ENCODE results near the gene RFX4. TPM values are rescaled to one million over a fixed set of nuclear protein-coding genes. Genes with fewer than 3 reads are reported as not detected.

Gene RFX4
- total RNA-seq, 4 donors from 2014 or later: not detected

DNA sequence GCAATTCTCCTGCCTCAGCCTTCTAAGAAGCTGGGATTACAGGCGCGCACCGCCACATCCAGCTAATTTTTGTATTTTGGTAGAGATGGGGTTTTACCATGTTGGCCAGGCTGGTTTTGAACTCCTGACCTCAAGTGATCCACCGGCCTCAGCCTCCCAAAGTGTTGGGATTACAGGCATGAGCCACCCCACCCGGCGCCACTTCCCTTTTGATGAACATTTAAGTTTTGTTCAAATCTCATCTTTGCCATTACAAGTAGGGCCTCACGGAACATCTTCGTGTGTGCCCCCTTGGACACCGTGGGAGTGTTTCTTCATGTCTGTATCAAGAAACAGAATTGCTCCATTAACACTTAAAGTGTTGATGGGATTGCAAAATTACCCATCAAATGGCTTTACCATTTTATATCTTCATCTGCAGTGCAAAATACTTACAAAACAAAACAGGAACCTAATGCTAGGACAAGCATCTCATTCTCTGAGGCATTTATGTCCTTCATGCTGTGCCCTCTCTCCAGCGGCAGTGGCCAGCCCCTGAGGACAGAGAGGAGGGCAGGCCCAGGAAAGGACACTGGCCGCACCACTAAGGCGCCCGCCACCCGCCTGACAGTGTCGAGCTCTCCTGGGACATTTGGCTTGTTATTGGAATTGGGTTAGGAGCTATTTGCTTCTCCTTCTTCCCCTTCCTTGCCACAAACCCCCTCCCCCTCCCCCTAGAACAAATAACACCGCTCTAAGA lies 61.7 kb downstream of the RFX4 start:
- Histone ChIP-seq H3K27me3 (no peaks in the 10 kb centered on the region), H3K9me3 (no peaks in the 10 kb centered on the region), H3K4me3 (peak overlapping the region in 3 of 4 donors; percentile 20 to 29 (median 21)), H3K36me3 (no peaks in the 10 kb centered on the region), H3K27ac (peak overlapping the region in 2 of 4 donors; percentile 7 to 9), H3K4me1 (peaks cover 7 to 11% of the 10 kb centered on the region in 2 donors)
- in situ Hi-C loops (cut with MboI; ENCODE audit: low sequenced_read_pairs in 4 of 4) (no loop called here), intact Hi-C loops (cut with DNase I; ENCODE audit: low total_unique reads) (no loop called here)
- no peak for TF ChIP-seq POLR2A (IDR thresholded peaks at IDR 0.05)
- TF ChIP-seq, protein P1, sequence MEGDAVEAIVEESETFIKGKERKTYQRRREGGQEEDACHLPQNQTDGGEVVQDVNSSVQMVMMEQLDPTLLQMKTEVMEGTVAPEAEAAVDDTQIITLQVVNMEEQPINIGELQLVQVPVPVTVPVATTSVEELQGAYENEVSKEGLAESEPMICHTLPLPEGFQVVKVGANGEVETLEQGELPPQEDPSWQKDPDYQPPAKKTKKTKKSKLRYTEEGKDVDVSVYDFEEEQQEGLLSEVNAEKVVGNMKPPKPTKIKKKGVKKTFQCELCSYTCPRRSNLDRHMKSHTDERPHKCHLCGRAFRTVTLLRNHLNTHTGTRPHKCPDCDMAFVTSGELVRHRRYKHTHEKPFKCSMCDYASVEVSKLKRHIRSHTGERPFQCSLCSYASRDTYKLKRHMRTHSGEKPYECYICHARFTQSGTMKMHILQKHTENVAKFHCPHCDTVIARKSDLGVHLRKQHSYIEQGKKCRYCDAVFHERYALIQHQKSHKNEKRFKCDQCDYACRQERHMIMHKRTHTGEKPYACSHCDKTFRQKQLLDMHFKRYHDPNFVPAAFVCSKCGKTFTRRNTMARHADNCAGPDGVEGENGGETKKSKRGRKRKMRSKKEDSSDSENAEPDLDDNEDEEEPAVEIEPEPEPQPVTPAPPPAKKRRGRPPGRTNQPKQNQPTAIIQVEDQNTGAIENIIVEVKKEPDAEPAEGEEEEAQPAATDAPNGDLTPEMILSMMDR (IDR thresholded peaks at IDR 0.05 in 4 of 5, conservative IDR thresholded peaks at IDR 0.05 in 1 of 5): no peak
- peak; percentile 24 for ATAC-seq
- DNase-seq: no peak

DNA sequence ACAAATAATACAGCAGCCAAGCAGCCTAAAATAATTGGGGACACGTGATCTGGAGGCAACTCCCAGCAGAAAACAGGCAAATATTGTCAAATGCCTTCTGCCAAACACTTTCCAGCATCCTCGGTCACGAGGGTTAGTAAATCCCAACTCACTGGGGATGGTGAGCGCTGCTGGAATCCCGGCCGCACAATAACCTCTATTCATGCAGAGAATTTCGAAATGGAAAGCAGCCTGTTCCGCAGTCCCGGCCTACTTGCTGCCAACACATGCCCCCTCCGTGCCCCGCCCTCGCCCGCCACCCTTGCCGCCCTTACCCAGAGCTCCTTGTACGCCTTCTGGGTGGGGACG lies 62.2 kb downstream of the RFX4 start:
- intact Hi-C loops (cut with DNase I; ENCODE audit: low total_unique reads): no loop called here
- Histone ChIP-seq H3K4me3 (peak overlapping the region in 3 of 4 donors; percentile 20 to 29 (median 21)), H3K27ac (peak overlapping the region in 2 of 4 donors; percentile 7 to 9), H3K4me1 (peaks cover 7 to 11% of the 10 kb centered on the region in 2 donors), H3K27me3 (no peaks in the 10 kb centered on the region), H3K36me3 (no peaks in the 10 kb centered on the region), H3K9me3 (no peaks in the 10 kb centered on the region)
- ATAC-seq (peak; percentile 46 to 74), DNase-seq (peak; percentile 33 to 41)
- no peak for TF ChIP-seq POLR2A (IDR thresholded peaks at IDR 0.05)
- TF ChIP-seq, protein P1 (IDR thresholded peaks at IDR 0.05 in 4 of 5, conservative IDR thresholded peaks at IDR 0.05 in 1 of 5): no peak
- in situ Hi-C loops (cut with MboI; ENCODE audit: low sequenced_read_pairs in 4 of 4): no loop called here

DNA sequence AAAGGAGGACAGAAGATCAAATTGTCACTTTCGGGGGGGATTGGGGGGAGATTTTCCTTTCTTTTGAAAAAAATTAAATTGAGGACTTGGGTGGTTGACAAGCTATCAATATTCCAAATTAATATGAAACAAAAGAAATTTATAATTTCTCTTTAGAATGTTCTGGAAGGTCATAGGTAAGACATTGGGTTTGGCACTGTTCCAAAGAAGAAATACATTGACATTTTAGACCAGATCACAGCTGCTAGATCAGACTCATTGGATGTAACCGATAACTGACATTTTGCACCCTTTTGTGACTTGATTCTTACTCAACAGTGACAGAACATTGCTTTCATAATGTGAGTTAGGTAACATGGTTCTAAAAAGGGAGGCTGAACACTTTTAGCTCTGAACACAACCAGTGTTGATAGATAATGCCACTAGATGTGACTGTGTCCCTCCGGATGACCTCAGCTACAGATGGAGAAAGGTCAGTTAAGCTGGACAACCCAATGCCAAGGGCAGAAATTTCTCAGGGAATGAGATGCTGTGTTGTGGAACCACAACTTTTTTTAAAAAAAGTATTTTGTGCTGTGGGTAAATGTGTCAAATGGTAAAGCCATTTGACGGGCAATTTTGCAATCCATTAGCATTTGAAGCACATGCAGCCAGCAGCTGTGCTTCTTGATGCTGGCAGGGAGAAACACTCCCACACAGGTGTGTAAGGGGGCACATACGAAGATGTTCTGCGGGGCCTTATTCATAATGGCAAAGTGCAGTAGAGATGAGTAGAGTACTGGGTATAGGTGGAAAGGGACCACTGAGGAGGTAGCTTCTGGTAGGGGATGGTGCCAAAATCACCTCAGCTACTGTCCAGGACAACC lies 62.9 kb downstream of the RFX4 start:
- peaks cover 7 to 8% of the 10 kb centered on the region in 2 donors for H3K4me1 ChIP-seq
- DNase-seq: no peak
- peak; percentile 49 to 56 for ATAC-seq
- H3K9me3 ChIP-seq: no peaks in the 10 kb centered on the region
- no peak for TF ChIP-seq POLR2A (IDR thresholded peaks at IDR 0.05)
- TF ChIP-seq, protein P1 (IDR thresholded peaks at IDR 0.05 in 4 of 5, conservative IDR thresholded peaks at IDR 0.05 in 1 of 5): no peak
- intact Hi-C loops (cut with DNase I; ENCODE audit: low total_unique reads) (no loop called here), in situ Hi-C loops (cut with MboI; ENCODE audit: low sequenced_read_pairs in 4 of 4) (no loop called here)
- H3K27ac ChIP-seq: peak overlapping the region in 2 of 4 donors; percentile 7 to 9
- H3K27me3 ChIP-seq: no peaks in the 10 kb centered on the region
- no peaks in the 10 kb centered on the region for H3K36me3 ChIP-seq
- peak overlapping the region in 3 of 4 donors; percentile 20 to 29 (median 21) for H3K4me3 ChIP-seq

DNA sequence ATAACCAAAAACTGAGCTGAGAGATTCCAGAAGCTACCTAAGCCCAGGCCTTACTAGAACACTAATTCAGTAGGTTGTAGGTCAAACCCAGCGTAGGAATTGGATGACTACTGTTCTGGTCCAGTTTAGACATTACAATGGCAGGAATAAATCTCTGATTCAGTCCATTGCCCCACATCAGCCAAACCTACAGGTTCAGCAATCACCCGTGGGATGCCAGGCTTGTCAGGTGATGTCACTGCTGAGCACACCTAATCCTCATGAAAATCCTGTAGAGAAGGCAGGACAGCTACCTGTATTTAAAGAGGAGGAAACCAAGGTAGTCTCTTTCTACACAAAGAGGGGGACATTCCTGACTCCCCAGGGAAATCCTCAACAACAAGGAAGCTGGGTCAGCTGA lies 63.7 kb downstream of the RFX4 start:
- in situ Hi-C loops (cut with MboI; ENCODE audit: low sequenced_read_pairs in 4 of 4) (no loop called here), intact Hi-C loops (cut with DNase I; ENCODE audit: low total_unique reads) (no loop called here)
- H3K27ac ChIP-seq: no peak overlapping the region
- no peak overlapping the region for H3K4me3 ChIP-seq
- no peaks in the 10 kb centered on the region for H3K36me3 ChIP-seq
- DNase-seq (no peak), ATAC-seq (no peak)
- peaks cover 7 to 8% of the 10 kb centered on the region in 2 donors for H3K4me1 ChIP-seq
- no peaks in the 10 kb centered on the region for H3K9me3 ChIP-seq
- H3K27me3 ChIP-seq: no peaks in the 10 kb centered on the region
- TF ChIP-seq POLR2A (IDR thresholded peaks at IDR 0.05): no peak
- TF ChIP-seq, protein P1 (IDR thresholded peaks at IDR 0.05 in 4 of 5, conservative IDR thresholded peaks at IDR 0.05 in 1 of 5): no peak

All from gastrocnemius medialis (tissue), 4 donors.